ENCODE measurements around the gene HIVEP1. TPM values are rescaled to one million over a fixed set of nuclear protein-coding genes. Genes with fewer than 3 reads are reported as not detected.

HIVEP1 gene
- total and polyA plus RNA-seq, 2 of the 13 experiments (the other 11 are each of a cell fraction or from before 2014, with no cell fraction given) = 7.4 to 9.9 TPM

GRCh38 chr6:12036766-12037165, 24.7 kb downstream of the HIVEP1 start (continued):
- no peak for TF ChIP-seq DMTF1 (CRISPR knock-in tag; IDR thresholded peaks at IDR 0.05)
- TF ChIP-seq CENPX (CRISPR knock-in tag; IDR thresholded peaks at IDR 0.05) = no peak
- TF ChIP-seq ZNF557 (CRISPR knock-in tag; IDR thresholded peaks at IDR 0.05) = no peak
- no peak for TF ChIP-seq THAP7 (CRISPR knock-in tag; IDR thresholded peaks at IDR 0.05)
- no peak for TF ChIP-seq IKZF5 (CRISPR knock-in tag; IDR thresholded peaks at IDR 0.05)
- TF ChIP-seq ARID2 (CRISPR knock-in tag; IDR thresholded peaks at IDR 0.05; ENCODE audit: borderline replicate concordance) = no peak

- Histone ChIP-seq H4K20me1 (ENCODE audit: insufficient read depth, low read length) (no peaks in the 10 kb centered on the region), H3K4me1 (ENCODE audit: insufficient read depth, low read length) (0 out of 2 replicates have a peak, but pooled peaks cover 6% of the 10 kb centered on the region), H2AFZ (ENCODE audit: low read length) (no peak overlapping the region), H3K79me2 (ENCODE audit: insufficient read depth, low read length) (peaks cover 21% of the 10 kb centered on the region), H3K27ac (ENCODE audit: extremely low read length, insufficient read depth, low read length) (no peak overlapping the region), H3K9me3 (ENCODE audit: low read length) (no peaks in the 10 kb centered on the region), H3K36me3 (replicated peaks in 1 of 2; ENCODE audit: control insufficient read depth in 1 of 2, insufficient read depth in 2 of 2, low read length in 2 of 2) (no peaks in the 10 kb centered on the region), H3K27me3 (ENCODE audit: control insufficient read depth in 1 of 2, insufficient read depth in 2 of 2, low read length in 2 of 2) (no peaks in the 10 kb centered on the region), H3K9ac (ENCODE audit: insufficient read depth, low read depth, low read length) (no peak overlapping the region), H3K4me2 (ENCODE audit: low read depth, low read length) (no peak overlapping the region), H3K4me3 (replicated peaks in 1 of 3; ENCODE audit: insufficient read depth in 1 of 3, low read depth in 2 of 3, low read length in 3 of 3) (no peak overlapping the region)
- BruUV-seq (replicated peaks) = no TSS peak
- ChIA-PET POLR2A (no interaction called here), CTCF (ENCODE audit: low intra/inter-chr PET ratio, low total read pairs) (no interaction called here)
- in situ Hi-C loops (cut with HindIII; ENCODE audit: extremely low pct_ligation_motif_present, low pct_unique_long_range_greater_than_20kb) = no loop called here
- DNase-seq (ENCODE audit: low spot score) (no peak), ATAC-seq (no peak), FAIRE-seq (no peak)
- intact Hi-C loops (cut with micrococcal nuclease; ENCODE audit: unreplicated experiment) = no loop called here
- 96% methylated on average over 6 of the region's 6 CpGs for WGBS (ENCODE audit: low lambda C conversion rate)
- TF ChIP-seq REST (IDR thresholded peaks at IDR 0.05; ENCODE audit: borderline replicate concordance in 1 of 2, low read depth in 1 of 2, low read length in 2 of 2) (no peak), ZNF556 (CRISPR knock-in tag; IDR thresholded peaks at IDR 0.05; ENCODE audit: borderline replicate concordance) (no peak), NPAS2 (CRISPR knock-in tag; IDR thresholded peaks at IDR 0.05; ENCODE audit: borderline replicate concordance) (no peak), GABPA (IDR thresholded peaks at IDR 0.05; ENCODE audit: low read depth, low read length) (no peak), GABPA (CRISPR knock-in tag; IDR thresholded peaks at IDR 0.05; ENCODE audit: low read depth) (no peak)
Measured at GRCh38 chr6:12037798-12038197, 25.7 kb downstream of the HIVEP1 start.

Measured in HepG2 (cell line).